ENCODE results near the gene RCSD1.
"Not testable (repeated sequence)": the region's sequence is repeated elsewhere in the genome, so short reads cannot be mapped to it uniquely, and the experiment has no call there.

The RCSD1 gene, protein sequence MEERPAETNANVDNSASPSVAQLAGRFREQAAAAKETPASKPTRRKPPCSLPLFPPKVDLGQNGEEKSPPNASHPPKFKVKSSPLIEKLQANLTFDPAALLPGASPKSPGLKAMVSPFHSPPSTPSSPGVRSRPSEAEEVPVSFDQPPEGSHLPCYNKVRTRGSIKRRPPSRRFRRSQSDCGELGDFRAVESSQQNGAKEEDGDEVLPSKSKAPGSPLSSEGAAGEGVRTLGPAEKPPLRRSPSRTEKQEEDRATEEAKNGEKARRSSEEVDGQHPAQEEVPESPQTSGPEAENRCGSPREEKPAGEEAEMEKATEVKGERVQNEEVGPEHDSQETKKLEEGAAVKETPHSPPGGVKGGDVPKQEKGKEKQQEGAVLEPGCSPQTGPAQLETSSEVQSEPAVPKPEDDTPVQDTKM

DNA sequence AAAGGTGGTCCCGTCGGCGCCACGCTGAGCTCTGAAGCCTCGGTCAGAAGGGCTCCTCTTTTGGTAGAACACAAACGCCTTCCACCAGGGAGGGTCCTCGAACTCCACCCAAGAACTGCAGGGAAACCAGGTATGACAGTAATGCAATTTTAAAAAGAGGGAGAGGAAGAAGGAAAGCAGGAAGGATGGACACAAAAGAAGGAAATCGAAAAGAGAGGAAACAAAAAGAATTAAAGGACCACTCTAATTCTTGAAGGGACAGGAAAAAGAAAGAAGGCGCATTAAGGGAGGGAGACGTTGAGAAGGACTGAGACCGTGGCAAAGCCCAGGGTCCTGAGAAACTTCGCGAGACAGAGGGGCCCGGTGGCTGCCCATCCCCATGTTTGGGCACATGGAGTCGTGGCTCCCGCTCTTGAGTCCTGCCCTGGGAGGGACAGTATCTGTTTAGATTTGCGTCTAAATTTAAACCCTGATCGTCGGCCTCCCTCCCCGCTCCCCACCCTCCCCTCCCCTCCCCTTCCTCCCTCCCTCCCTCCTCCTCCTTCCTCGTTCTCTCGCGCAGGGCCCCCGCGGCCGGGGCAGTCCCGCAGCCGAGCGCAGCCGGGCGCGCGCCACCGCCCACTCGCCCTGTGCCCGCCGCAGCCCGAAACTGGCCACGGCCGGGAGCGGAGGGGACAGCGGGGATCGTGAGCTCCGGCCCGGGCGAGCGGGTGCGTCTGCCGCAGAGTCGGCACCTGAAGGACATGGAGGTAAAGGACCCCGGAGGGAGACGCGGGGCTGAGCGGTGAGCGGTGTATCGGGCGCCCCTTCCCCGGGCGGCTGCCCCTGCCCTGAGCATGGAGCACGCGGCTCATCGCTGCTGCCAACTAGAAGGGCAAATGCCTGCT, at the start of gene RCSD1:
TSS of gene RCSD1 (plus strand) at position 552 of the 887 bp plus-strand sequence. CDS start at position 744, 192 bp downstream.
- DNase-seq: peak; percentile 47 to 57

DNA sequence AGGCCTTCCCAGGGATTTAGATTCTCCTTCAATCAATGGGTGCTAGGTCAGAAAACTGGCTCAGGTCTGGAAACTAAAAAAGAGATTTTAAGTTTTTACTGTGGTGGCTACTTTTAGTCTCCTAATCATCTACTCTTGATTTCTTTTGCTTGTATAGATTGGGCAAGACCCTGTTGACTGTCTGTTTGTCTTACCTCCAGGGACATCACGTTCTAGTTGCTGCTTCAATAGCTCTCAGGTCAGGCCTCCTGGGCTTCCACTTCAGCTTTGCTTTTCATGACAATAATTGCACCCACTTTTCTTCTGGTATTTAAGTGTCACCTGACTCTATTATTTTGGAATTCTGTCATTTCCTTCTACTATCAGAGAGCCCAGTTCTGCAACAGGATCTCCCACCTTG, 48.0 kb upstream of the RCSD1 start:
- no peak for DNase-seq

DNA sequence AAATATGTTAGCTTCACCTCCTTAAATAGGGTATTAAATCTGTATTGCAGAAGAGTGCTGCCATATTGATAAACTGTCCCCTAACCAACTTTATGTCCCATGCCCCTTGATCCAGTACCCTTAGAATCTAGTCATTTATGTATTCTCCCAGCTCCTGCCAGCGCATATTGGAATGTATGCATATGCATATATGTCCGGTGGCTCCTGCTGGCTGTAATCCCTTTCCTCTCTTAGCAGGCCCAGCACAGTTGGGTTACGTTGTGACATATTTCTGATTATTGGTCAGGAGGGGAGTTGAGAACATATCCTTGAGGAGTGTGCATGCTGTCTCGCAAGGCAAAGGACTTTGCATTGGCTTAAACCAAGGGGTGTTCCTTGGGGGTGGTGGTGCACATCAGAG, 47.3 kb upstream of the RCSD1 start:
- DNase-seq: no peak

DNA sequence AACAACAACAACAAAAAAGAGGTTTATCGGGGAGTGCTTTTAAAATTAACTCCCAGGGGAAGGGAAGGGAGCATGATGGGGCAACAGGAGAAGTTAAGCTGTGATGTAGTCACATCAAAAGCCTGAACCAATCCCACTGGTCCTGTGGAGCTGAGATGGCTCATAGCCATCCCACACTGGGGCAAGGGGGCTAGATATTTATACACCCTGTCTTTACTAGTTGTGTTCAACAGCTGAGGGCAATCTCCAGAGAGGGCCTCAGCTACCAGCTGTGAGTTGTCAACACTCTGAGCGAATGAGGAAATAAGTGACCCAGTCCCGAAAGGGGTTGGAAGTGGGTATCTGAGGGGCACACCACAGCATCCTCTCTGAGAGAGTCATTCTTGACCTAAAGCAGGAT, 45.5 kb upstream of the RCSD1 start:
- no peak for DNase-seq

DNA sequence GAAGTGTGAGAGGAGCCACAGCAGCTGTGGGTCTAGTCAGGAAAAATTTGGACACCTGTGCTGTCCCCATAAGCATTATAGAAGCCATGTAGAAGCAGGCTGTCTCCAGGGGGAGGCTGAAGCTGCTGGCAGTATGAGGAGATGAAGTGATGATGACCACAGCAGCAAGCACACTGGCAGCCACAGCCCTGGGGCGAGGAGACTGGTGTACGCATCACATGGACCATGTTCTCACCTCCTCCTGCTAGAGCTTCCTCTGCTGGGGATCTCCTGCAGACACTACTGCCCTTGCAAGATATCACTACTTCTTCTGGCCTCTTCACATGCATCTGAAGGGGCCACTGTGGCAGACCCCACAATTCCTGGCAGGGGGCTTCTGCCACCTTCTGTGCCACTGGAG, 42.7 kb upstream of the RCSD1 start:
- DNase-seq: no peak

DNA sequence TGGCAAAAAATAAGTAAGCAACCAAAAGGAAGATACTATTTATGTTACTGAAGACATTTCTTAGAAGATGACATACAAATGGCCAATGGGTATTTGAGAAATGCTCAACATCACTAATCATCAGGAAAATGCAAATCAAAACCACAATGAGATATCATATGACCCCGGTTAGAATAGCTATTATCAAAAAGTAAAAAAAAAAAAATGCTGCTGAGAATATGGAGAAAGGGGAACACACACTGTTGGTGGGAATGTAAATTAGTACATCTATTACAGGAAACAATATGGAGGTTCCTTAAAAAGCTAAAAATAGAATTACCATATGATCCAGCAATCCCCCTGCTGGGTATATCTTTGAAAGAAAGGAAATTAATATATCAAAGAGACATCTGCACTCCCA, 42.2 kb upstream of the RCSD1 start:
- no peak for DNase-seq

DNA sequence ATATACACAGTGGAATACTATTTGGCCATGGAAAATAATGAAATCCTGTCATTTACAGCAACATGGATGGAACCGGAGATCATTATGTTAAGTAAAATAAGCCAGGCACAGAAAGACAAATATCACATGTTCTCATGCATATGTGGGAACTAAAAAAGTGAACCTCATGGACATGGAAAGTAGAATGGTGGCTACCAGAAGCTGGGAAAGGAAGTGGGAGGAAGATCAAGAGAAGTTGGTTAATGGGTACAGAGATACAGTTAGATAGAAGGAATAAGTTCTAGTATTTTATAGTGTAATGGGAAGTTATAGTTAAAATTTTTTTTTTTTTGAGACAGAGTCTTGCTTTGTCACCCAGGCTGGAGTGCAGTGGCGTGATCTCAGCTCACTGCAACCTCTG, 41.7 kb upstream of the RCSD1 start:
- no peak for DNase-seq

DNA sequence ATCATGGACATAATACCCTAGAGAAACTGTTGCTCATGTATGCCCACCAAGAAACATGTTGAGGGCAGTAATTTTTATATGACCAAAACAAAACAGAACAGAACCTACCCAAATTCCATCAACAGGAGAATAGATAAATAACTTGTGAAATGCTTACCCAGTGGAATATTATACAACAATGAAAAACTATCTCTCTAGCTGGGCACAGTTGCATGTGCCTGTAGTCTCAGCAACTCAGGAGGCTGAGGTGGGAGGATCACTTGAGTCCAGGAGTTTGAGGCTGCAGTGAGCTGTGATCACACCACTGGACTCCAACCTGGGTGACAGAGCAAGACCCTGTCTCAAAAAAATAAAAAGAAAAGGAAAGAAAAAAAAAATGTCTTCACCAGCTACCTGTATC, 37.6 kb upstream of the RCSD1 start:
- DNase-seq: no peak

DNA sequence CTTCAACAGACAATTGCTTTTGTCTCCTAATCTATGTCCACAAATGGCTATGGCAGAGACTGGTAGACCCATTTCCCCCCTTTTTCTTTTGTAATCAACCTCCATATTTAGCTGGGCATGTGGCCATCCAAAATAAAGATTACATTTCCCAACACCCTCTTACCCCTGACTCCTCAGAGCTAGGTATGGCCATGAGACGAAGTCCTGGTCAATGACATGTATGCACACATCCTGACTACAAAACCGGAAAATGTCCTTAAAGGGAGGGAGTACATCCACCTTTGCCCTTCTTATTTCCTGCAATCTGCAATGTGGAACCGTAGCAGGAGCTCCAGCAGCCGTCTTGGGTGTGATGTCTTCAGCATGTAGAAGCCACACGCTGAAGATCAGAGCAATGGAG, 36.2 kb upstream of the RCSD1 start:
- DNase-seq: no peak

DNA sequence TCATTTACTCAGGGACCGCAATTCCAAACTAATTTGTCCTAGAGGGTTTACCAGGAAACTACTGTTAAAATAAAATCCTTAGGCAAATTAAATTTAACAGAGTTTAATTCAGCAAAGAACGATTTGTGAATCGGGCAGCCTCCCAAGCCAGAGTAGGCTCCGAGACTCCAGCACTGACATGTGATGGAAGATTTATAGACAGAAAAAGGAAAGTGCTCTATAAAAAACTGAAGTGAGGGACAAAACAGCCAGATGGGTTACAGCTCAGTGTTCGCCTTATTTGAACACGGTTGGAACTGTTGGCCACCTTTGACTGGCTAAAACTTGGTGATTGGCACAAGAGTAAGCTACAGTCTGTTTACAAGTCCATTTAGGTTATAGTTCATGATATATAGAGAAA, 35.2 kb upstream of the RCSD1 start:
- DNase-seq: no peak

DNA sequence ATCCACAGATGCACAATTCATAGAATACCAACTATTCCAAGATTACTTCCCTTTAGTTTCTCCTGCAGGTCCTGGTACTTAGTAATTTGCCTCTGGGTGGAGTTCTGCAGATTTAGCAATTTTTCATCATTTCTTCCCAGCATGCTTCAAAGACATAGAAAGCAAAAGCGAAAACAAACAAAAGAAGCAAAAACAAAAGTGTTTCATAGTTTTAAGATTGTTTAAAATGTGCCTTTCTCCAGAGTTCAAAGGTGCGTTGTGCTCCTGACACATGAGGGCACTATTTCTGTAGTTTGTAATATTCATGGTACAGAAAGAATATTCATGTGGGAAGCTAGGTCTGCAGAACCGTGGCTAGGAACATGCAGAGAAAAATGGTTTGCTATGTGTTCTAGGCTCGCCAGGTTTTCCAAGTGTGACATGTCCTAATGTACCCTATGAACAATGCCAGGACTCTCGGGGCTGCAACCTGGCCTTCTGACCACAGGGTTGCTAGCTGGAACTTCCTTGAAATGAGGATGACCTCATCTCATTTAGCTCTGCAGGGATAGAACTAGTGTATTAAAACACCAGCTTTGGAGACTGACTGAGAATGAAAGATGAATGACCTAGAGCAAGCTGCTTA, 30.0 kb upstream of the RCSD1 start:
- DNase-seq: peak in 1 of 2 experiments; percentile 17

DNA sequence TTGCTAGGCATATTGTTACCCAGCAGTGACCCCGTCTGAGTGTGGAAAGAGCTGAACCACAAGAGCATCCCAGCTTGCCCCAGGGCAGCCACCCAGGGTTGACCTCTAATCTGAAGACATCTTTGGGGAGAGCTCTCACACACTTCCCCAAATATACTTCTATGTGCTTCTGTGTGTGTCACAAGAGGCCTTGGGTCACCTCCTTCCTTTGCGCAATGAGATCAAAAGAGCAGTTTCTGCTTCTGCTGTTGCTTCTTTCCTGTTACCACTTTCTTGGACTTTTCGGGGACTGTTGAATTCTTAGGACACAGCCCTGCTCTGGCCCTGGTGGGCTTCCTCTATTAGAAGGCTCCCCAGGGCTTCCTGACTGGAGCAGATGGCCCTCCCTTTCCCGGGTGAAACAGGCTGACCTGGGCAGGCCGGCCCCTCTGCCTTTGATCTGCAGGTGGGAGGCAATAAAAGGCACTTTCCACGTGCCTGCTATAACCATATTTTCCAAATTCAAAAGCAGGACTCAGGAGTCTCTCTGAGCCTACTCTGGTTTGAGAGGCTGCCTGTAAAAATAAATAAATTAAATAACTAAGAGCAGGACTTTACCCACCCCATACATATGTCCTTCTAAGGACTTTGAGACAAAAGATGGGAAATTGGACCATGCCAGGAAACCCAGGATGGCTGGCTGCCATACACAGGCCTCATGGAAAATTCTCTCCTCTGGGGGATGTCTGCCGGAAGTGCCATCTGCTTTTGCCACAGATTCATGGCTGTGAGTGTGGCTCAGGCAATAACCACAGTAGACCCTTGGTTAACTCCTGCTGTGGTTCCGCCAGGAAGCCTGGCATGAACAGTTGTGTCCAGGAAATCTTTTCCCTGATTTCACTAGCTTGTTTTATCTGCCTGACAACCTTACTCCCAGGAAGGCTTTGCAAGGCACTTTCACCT, 28.3 kb upstream of the RCSD1 start:
- DNase-seq: no peak

DNA sequence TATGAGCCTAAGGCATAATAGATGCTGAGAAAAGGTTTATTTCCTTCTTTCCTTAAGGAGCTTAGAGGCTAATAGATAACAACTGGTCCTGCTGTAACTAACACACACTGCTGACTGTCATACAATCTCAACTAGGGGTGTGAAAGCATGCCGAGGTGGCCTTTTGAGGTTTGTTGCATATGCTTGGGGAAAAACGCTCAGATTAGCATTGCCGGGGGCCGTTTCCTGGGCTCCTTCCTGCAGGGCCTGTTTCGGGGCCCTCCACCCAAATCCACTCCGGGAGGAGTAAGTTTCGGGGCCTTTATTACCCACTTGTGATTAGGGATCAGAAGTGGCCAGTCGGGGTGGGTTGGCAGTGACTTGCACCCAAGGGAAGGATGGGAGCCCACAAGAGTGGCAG, 27.2 kb upstream of the RCSD1 start:
- no peak for DNase-seq

DNA sequence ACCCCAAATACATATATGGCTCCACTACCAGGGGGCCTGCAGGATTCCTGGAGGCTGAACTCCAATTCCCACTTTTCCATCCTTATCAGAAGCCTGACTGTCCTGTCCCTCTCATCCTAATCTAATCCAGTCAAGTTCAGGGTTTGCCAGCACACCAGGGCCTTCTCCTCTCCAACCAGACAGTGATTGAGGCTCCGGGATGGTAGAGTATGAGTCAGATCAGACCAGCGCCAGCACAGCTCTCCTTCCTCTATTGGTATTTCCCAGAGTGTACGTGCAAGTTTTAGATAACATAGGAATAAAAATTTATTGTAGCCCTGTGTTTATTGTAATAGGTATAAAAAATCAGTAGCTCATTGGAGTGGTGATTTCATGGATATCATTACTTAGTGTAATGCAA, 24.5 kb upstream of the RCSD1 start:
- no peak for DNase-seq

DNA sequence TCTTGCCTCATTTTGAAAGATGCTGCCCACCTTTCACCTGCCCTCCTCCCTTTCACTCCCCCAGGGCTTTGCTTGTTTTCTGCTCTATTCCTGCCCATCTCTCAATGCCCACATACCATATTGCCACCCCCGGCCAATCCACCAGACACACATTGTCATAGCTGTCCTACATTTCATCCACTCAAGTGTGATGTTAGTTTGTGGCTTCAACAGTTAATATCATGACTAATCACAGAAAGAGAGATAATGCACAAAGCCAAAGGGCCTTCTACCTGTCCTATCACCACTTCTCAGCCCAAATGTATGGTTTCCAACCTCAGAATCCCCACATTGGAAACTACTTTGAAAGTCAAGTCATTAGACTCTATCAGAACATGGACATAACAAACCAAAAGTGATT, 18.0 kb upstream of the RCSD1 start:
- no peak for DNase-seq

DNA sequence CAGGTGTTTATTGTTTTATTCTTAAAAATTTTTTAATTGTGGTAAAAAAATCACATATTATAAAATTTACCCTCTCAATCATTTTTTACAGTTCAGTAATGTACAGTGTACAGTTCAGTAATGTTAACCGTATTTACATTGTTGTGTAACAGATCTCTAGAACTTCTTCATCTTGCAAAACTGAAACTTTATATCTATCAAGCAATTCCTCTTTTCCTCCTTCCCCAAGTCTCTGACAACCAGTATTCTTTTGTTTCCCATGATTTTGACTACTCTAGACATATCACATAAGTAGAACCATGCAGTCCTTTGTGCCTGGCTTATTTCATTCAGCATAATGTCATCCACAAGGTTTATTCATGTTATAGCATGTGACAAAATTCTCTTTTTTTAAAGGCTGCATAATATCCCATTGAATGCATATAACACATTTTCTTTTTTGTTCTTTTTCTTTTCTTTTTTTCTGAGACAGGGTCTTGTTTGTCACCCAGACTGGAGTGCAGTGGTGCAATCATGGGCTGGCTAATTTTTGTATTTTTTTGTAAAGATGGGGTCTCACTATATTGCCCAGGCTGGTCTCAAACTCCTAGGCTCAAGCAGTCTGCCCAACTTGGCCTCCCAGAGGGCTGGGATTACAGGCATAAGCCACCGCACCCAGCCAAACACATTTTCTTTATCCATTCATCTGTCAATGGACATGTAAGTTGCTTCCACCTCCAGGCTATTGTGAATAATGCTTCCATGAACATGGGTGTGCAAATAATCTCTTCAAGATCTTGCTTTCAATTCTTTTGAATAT, 17.2 kb upstream of the RCSD1 start:
- no peak for DNase-seq

DNA sequence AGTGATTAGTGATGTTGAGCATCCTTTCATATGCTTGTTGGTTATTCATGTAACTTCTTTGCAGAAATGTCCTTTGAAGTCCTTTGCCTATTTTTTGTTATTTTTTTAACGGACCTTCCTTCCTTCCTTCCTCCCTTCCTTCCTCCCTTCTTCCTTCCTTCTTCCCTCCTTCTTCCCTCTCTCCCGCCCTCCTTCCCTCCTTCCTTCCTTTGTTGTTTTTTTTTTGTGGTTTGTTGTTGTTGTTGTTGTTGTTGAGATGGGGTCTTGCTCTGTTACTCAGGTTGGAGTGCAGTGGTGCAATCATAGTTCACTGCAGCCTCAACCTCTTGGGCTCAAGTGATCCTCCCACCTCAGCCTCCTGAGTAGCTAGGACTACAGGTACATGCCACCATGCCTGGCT, 16.0 kb upstream of the RCSD1 start:
- not testable (repeated sequence) for DNase-seq

DNA sequence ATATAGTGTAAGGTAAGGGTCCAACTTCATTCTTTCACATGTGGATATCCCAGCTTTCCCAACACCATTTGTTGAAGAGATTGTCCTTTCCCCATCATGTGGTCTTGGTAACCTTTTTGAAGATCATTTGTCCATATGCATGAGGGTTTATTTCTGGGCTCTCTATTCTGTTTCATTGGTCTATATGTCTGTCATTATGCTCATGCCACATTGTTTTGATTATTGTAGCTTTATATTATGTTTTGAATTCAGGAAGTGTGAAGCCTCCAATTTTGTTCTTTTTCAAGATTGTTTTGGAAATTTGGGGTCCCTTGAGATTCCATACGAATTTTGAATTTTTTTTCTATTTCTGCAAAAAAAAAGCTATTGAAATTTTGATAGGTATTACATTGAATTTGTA, 15.2 kb upstream of the RCSD1 start:
- no peak for DNase-seq

DNA sequence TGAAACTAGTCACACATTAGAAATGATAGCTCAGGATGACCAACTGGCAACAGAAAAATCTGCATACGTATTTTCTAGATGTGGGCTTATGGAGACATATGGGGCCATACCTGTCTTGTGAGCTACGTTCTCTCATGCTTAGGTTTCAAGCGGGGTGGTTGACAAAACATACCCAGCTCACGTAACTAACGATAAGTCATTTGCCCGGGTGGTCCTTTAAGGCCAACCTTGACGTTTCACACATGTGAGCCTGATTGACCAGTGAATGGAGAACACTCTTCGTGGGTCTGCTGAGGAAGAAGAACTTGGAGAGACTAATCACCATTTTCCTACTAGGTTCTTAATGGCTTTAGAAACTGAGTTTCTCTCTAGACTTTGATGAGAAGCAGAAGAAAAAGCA, 13.5 kb upstream of the RCSD1 start:
- DNase-seq: no peak

DNA sequence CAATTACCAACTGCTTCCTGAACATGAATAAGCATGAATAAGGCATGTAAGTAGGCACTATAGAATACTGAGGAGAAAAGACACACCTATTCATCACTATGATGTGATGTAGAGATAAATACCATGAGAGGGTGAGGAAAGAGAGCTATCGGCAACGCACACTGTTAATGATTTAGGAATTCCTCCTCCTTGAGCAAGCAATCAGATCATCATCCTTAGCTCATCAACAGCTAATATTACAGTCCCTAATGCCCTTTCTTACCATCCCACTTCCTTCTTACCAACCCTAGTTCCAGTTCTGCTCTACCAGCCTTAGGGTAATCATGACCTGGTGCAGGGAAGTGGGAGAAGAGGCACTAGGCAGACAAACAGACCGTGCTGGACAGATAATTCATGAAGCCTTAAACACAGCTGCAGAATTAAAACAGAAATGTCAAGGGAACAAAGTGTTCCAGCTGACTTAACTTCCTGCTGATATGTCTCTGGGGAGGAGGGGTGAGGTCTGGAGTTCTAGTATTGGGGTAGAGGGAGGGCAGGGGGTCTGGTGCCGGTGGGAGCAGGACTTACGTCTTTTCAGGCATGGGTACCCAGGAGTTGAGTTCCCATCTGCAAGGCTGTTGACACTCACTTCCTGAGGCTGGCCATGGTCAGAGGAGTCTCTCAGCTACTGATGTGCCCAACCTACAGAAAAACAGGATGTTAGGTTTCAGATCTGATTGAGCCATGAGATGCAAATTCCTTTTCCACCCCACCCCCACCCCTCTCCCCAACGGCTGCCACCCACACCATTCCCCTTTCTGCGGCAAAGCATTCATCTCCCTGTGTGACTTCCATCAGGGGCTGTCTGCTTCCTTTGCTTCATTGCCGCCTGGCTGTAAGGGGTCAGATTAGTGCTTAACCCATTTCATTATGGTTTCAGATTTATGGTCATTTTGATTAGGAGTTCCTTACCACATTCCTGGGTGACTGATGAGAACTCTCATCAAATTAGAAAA, 12.6 kb upstream of the RCSD1 start:
- no peak for DNase-seq

Measured in activated CD4-positive, alpha-beta T cell treated with anti-CD3 and anti-CD28 coated beads, Interleukin-2, amount 50 U/mL, for 4 hours (primary cell).